ENCODE data around the gene TUG1. TPM values are rescaled to one million over a fixed set of nuclear protein-coding genes. Genes with fewer than 3 reads are reported as not detected.

TUG1 gene
- total and polyA plus RNA-seq, 2 donors (not counting 3 experiments of a cell fraction or from before 2014, with no cell fraction given) = 77.1 to 85.9 TPM

GRCh38 chr22:30998329-30998728 is 29.3 kb downstream of the TUG1 start:
- Histone ChIP-seq H3K4me3 (replicated peaks in 1 of 3; ENCODE audit: insufficient read depth in 1 of 3, low read depth in 1 of 3, low read length in 3 of 3) (no peak overlapping the region), H3K9me3 (replicated peaks; ENCODE audit: control insufficient read depth, insufficient read depth, low read length) (no peaks in the 10 kb centered on the region), H3K9ac (replicated peaks; ENCODE audit: extremely low read depth, insufficient read depth, low read length) (no peak overlapping the region), H3K4me2 (ENCODE audit: insufficient read depth, low read length) (no peak overlapping the region), H3K27ac (ENCODE audit: insufficient read depth, low read depth, low read length) (no peak overlapping the region), H3K9me1 (replicated peaks; ENCODE audit: control insufficient read depth, extremely low read depth, insufficient read depth, low read length) (no peaks in the 10 kb centered on the region), H3K36me3 (ENCODE audit: control insufficient read depth in 2 of 2, extremely low read depth in 1 of 2, insufficient read depth in 2 of 2, low read length in 2 of 2) (no peaks in the 10 kb centered on the region), H3K4me1 (ENCODE audit: control insufficient read depth, extremely low read depth, insufficient read depth, low read length) (no peaks in the 10 kb centered on the region), H2AFZ (ENCODE audit: low read depth, low read length) (no peak overlapping the region), H4K20me1 (replicated peaks; ENCODE audit: control insufficient read depth, extremely low read depth, insufficient read depth, low read length) (no peaks in the 10 kb centered on the region), H3K27me3 (ENCODE audit: control insufficient read depth in 2 of 2, insufficient read depth in 2 of 2, low read length in 2 of 2) (peaks cover 4 to 5% of the 10 kb centered on the region in 2 experiments), H3K79me2 (ENCODE audit: control insufficient read depth, insufficient read depth, low read length) (no peaks in the 10 kb centered on the region)
- intact Hi-C loops (cut with micrococcal nuclease) (no loop called here), dilution Hi-C loops (cut with MboI; ENCODE audit: extremely low pct_ligation_motif_present, low sequenced_read_pairs) (no loop called here)
- DNase-seq (ENCODE audit: low read depth, low spot score) (no peak), FAIRE-seq (no peak)
- POLR2A ChIA-PET = no interaction called here
- BruUV-seq (replicated peaks) = no TSS peak
- CTCF ChIA-PET = no interaction called here
- TF ChIP-seq GATA2 (IDR thresholded peaks at IDR 0.05; ENCODE audit: insufficient read depth, insufficient read length, low read depth, low read length) (no peak), CTCF (IDR thresholded peaks at IDR 0.05; ENCODE audit: extremely low read depth in 1 of 2, insufficient read depth in 1 of 2, low read depth in 1 of 2, low read length in 2 of 2) (no peak), MYC (IDR thresholded peaks at IDR 0.05; ENCODE audit: low read depth, low read length) (no peak), POLR2AphosphoS5 (IDR thresholded peaks at IDR 0.05; ENCODE audit: insufficient read depth, low read depth, low read length) (no peak), FOS (IDR thresholded peaks at IDR 0.05; ENCODE audit: borderline replicate concordance, insufficient read depth, low read length) (no peak), MAX (IDR thresholded peaks at IDR 0.05; ENCODE audit: insufficient read depth, insufficient read length) (no peak), POLR2A (IDR thresholded peaks at IDR 0.05; ENCODE audit: low read depth, low read length) (no peak), JUN (IDR thresholded peaks at IDR 0.05; ENCODE audit: borderline replicate concordance, insufficient read depth, insufficient read length, low read depth) (no peak)
